Kidney (tissue), 14 donors: ENCODE results near the gene POU2F1. TPM values are rescaled to one million over a fixed set of nuclear protein-coding genes. Genes with fewer than 3 reads are reported as not detected.

Source experiments
- DNase-seq, 5 donors: peaks; one replicate each; pipeline ENCODE4 v3.0.0-alpha.2; 2013 to 2020
- FAIRE-seq: peaks from 2 replicates; lab custom pipeline; 2012; peaks lifted over from hg19 to GRCh38; lab: Jason Lieb, UNC
- H3K27ac ChIP-seq, 2 donors: one replicate each; pipeline ENCODE4 v1.7.0; 2013; ENCODE audit warnings: low read depth in 2 of 2, low read length in 2 of 2, inconsistent platforms in 1 of 2
- H3K27me3 ChIP-seq: one replicate; pipeline ENCODE4 v1.7.1; 2013; ENCODE audit warnings: low read length, inconsistent platforms; ENCODE audit not compliant: control insufficient read depth, insufficient read depth
- H3K36me3 ChIP-seq, 3 donors: one replicate each; pipeline versions ENCODE4 v1.7.0 to v1.7.1; 2013; ENCODE audit warnings: low read length in 3 of 3, control low read depth in 1 of 3, inconsistent platforms in 1 of 3; ENCODE audit not compliant: insufficient read depth in 3 of 3, control insufficient read depth in 2 of 3
- H3K4me1 ChIP-seq, 3 donors: one replicate each; pipeline versions ENCODE4 v1.7.0 to v1.7.1; 2013; ENCODE audit warnings: low read length in 3 of 3, inconsistent platforms in 1 of 3, low read depth in 1 of 3; ENCODE audit not compliant: control insufficient read depth in 2 of 3, insufficient read depth in 2 of 3
- H3K4me3 ChIP-seq, 3 donors: one replicate each; pipeline versions ENCODE4 v1.7.0 to v1.8.1; 2013; ENCODE audit warnings: low read length in 3 of 3, control low read depth in 1 of 3, inconsistent platforms in 1 of 3
- H3K9ac ChIP-seq, 3 donors: one replicate each; pipeline versions ENCODE4 v1.7.0 to v1.7.1; 2013; ENCODE audit warnings: low read length in 3 of 3, control low read depth in 1 of 3, inconsistent platforms in 1 of 3
- H3K9me3 ChIP-seq, 3 donors: one replicate each; pipeline versions ENCODE4 v1.7.0 to v1.7.1; 2013; ENCODE audit warnings: low read length in 3 of 3, control low read depth in 1 of 3, inconsistent platforms in 1 of 3; ENCODE audit not compliant: control insufficient read depth in 2 of 3, insufficient read depth in 1 of 3
- CTCF ChIP-seq: IDR thresholded peaks from 3 replicates; pipeline ENCODE4 v1.5.1; 2012; ENCODE audit warnings: mild to moderate bottlenecking, moderate library complexity, borderline replicate concordance; ENCODE audit not compliant: insufficient read depth; ENCODE audit errors: extremely low read depth
- intact Hi-C: fragments of 100-400 bp; cut with DNase I; formaldehyde crosslinking; loops from one replicate; pipeline ENCODE4 v1.11.1; 2022
- polyA plus RNA-seq: library from polyadenylated mRNA; stranded (reverse); fragments of 350-450 nt; fragmentation: Illumina TruSeq; extraction: RNeasy Lipid Tissue Mini Kit (QIAGEN cat#74804); gene quantifications from one replicate; pipeline ENCODE4 v1.2.3, GENCODE V29; 2014; ENCODE audit warnings: low read depth, low replicate concordance; ENCODE audit not compliant: insufficient read depth
- total RNA-seq: library from RNA; stranded (reverse); fragmentation: NEBNext Ultra II Directional; extraction: Animal tissue kit (Norgen Biotek cat#: 25700); gene quantifications from one replicate; pipeline ENCODE4 v1.2.1, GENCODE V29; 2021
- donor health status: control.
- donor health status: control.
- donor health status: control.
- donor health status: control.
- donor health status: control.
- donor health status: DM: yes; HTN: yes; CAD: no.
- donor health status: Normal renal cell carcinoma (clear cell type).

Gene POU2F1
- total and polyA plus RNA-seq, 2 donors from 2014 or later: 1.9 to 25.2 TPM

GRCh38 chr1:167412920-167413319, 192.2 kb downstream of the POU2F1 start:
- H3K4me1 ChIP-seq: no peaks in the 10 kb centered on the region
- intact Hi-C loops: no loop called here
- no peak overlapping the region for H3K27ac ChIP-seq
- no peaks in the 10 kb centered on the region for H3K9me3 ChIP-seq
- no peak overlapping the region for H3K4me3 ChIP-seq
- no peak for TF ChIP-seq CTCF
- H3K9ac ChIP-seq: no peak overlapping the region
- FAIRE-seq (no peak), DNase-seq (no peak)
- peaks cover 0 to 11% (median 6%) of the 10 kb centered on the region in 3 donors for H3K36me3 ChIP-seq
- no peaks in the 10 kb centered on the region for H3K27me3 ChIP-seq

- H3K4me1 ChIP-seq: no peaks in the 10 kb centered on the region
- no peak overlapping the region for H3K9ac ChIP-seq
- no peak overlapping the region for H3K27ac ChIP-seq
- peaks cover 0 to 11% (median 6%) of the 10 kb centered on the region in 3 donors for H3K36me3 ChIP-seq
- no peak overlapping the region for H3K4me3 ChIP-seq
- no peak for TF ChIP-seq CTCF
- DNase-seq: no peak
- no peak for FAIRE-seq
- H3K27me3 ChIP-seq: no peaks in the 10 kb centered on the region
- no peaks in the 10 kb centered on the region for H3K9me3 ChIP-seq
- intact Hi-C loops: no loop called here
Measured at GRCh38 chr1:167413328-167413727, 192.6 kb downstream of the POU2F1 start.

- Histone ChIP-seq H3K36me3 (peaks cover 0 to 11% (median 6%) of the 10 kb centered on the region in 3 donors), H3K4me1 (no peaks in the 10 kb centered on the region), H3K4me3 (no peak overlapping the region), H3K27me3 (no peaks in the 10 kb centered on the region), H3K27ac (no peak overlapping the region), H3K9me3 (no peaks in the 10 kb centered on the region), H3K9ac (no peak overlapping the region)
- intact Hi-C loops: no loop called here
- TF ChIP-seq CTCF: no peak
- DNase-seq (no peak), FAIRE-seq (no peak)
Measured at GRCh38 chr1:167416506-167416905, 195.8 kb downstream of the POU2F1 start.

GRCh38 chr1:167418391-167418790, 197.7 kb downstream of the POU2F1 start:
- no peak for DNase-seq
- TF ChIP-seq CTCF: no peak
- H3K27ac ChIP-seq: no peak overlapping the region
- H3K36me3 ChIP-seq: peaks cover 0 to 3% (median 2%) of the 10 kb centered on the region in 3 donors
- H3K4me3 ChIP-seq: no peak overlapping the region
- H3K27me3 ChIP-seq: no peaks in the 10 kb centered on the region
- FAIRE-seq: no peak
- H3K4me1 ChIP-seq: no peaks in the 10 kb centered on the region
- no peak overlapping the region for H3K9ac ChIP-seq
- no peaks in the 10 kb centered on the region for H3K9me3 ChIP-seq
- intact Hi-C loops: no loop called here
